Measurements from ENCODE around the gene SPON2. TPM values are rescaled to one million over a fixed set of nuclear protein-coding genes. Genes with fewer than 3 reads are reported as not detected.

Gene SPON2
- total RNA-seq, 1 donor from 2014 or later: 2.1 TPM

DNA sequence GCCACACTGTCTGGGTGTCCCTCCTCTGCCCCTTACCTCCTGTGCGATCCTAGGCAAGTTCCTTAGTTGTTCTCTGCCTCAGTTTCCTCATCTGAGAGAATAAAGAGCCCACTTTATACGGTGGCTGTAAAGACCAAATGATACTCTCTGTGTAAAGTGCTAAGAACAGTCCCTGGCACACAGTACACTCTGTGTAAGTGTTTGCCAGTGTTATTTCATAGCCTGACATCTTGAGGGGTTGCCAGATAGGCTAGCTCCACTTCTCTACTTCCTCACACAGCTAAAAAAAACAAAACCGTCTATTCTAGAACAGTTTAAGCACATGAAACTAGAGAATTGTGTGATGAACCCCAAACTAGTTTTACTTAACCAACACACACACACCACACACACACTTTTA is 17.1 kb downstream of the SPON2 start:
- DNase-seq (ENCODE audit: low spot score): no peak
- no peak overlapping the region for H2AFZ ChIP-seq (replicated peaks)
- peaks cover 77% of the 10 kb centered on the region for H3K27me3 ChIP-seq
- peaks cover 10% of the 10 kb centered on the region for H3K27me3 Mint-ChIP-seq (ENCODE audit: insufficient read depth, low read depth)
- TF ChIP-seq, protein P1, sequence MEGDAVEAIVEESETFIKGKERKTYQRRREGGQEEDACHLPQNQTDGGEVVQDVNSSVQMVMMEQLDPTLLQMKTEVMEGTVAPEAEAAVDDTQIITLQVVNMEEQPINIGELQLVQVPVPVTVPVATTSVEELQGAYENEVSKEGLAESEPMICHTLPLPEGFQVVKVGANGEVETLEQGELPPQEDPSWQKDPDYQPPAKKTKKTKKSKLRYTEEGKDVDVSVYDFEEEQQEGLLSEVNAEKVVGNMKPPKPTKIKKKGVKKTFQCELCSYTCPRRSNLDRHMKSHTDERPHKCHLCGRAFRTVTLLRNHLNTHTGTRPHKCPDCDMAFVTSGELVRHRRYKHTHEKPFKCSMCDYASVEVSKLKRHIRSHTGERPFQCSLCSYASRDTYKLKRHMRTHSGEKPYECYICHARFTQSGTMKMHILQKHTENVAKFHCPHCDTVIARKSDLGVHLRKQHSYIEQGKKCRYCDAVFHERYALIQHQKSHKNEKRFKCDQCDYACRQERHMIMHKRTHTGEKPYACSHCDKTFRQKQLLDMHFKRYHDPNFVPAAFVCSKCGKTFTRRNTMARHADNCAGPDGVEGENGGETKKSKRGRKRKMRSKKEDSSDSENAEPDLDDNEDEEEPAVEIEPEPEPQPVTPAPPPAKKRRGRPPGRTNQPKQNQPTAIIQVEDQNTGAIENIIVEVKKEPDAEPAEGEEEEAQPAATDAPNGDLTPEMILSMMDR (IDR thresholded peaks at IDR 0.05): no peak
- no peak for TF ChIP-seq EZH2phosphoT487 (IDR thresholded peaks at IDR 0.05)
- TF ChIP-seq EZH2 (IDR thresholded peaks at IDR 0.05): no peak
- no peak overlapping the region for H3K4me2 ChIP-seq
- no peaks in the 10 kb centered on the region for H3K36me3 ChIP-seq
- H3K36me3 Mint-ChIP-seq: no peaks in the 10 kb centered on the region
- no peak overlapping the region for H3K4me3 ChIP-seq
- no peak overlapping the region for H3K9ac ChIP-seq
- no peaks in the 10 kb centered on the region for H3F3A ChIP-seq (ENCODE audit: low read depth)
- no peaks in the 10 kb centered on the region for H3K9me3 ChIP-seq (ENCODE audit: low read depth)
- no peaks in the 10 kb centered on the region for H3K4me1 ChIP-seq
- H3K4me1 Mint-ChIP-seq: no peaks in the 10 kb centered on the region
- H3K4me3 Mint-ChIP-seq: no peak overlapping the region
- H3K27ac Mint-ChIP-seq: no peak overlapping the region
- H4K20me1 ChIP-seq (ENCODE audit: low read depth): no peaks in the 10 kb centered on the region
- H3K9me3 Mint-ChIP-seq: peaks cover 10% of the 10 kb centered on the region
- H3K27ac ChIP-seq: no peak overlapping the region
- H3K79me2 ChIP-seq (ENCODE audit: low read depth): no peaks in the 10 kb centered on the region

DNA sequence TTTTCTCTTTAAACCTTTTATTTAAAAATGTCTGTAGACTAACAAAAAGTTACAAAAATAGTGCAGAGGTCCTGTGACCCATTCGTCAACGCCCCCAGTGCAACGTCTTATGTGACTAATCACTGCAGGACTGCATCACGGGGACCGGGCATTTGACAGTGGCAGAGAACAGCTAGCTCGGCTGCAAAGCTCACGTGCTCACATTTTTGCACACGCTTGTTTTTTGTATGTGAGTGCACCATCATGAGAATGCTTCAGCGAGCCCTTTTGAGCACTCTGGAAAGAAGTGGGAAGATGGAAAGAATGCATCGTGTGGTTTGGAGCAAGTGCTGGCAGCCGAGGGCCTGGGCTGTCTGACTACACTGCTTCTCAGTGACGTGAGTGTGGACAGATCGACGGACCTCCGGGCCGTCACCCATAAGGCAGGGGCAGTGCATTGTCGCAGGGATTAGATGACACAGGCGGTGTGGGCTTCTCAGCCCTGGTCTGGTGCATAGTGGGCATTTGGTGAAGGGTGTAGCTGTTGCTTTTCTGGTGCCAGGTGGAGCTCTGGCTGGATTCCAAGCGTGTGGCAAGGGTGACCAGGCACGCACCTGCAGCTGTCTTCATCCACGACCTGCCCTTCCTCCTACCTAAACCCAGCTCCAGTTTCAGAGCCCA is 17.7 kb downstream of the SPON2 start:
- H4K20me1 ChIP-seq (ENCODE audit: low read depth): no peaks in the 10 kb centered on the region
- TF ChIP-seq EZH2phosphoT487 (IDR thresholded peaks at IDR 0.05) (no peak), EZH2 (IDR thresholded peaks at IDR 0.05) (no peak)
- TF ChIP-seq, protein P1 (IDR thresholded peaks at IDR 0.05): no peak
- Mint-ChIP-seq H3K36me3 (no peaks in the 10 kb centered on the region), H3K27ac (no peak overlapping the region), H3K9me3 (peaks cover 10% of the 10 kb centered on the region), H3K4me3 (no peak overlapping the region), H3K4me1 (no peaks in the 10 kb centered on the region), H3K27me3 (ENCODE audit: insufficient read depth, low read depth) (peaks cover 10% of the 10 kb centered on the region)
- no peak overlapping the region for H3K4me3 ChIP-seq
- no peaks in the 10 kb centered on the region for H3F3A ChIP-seq (ENCODE audit: low read depth)
- H3K4me2 ChIP-seq: no peak overlapping the region
- DNase-seq (ENCODE audit: low spot score): no peak
- H3K9ac ChIP-seq: no peak overlapping the region
- no peaks in the 10 kb centered on the region for H3K36me3 ChIP-seq
- peaks cover 70% of the 10 kb centered on the region for H3K27me3 ChIP-seq
- no peak overlapping the region for H2AFZ ChIP-seq (replicated peaks)
- H3K79me2 ChIP-seq (ENCODE audit: low read depth): no peaks in the 10 kb centered on the region
- H3K9me3 ChIP-seq (ENCODE audit: low read depth): no peaks in the 10 kb centered on the region
- no peak overlapping the region for H3K27ac ChIP-seq
- H3K4me1 ChIP-seq: no peaks in the 10 kb centered on the region

DNA sequence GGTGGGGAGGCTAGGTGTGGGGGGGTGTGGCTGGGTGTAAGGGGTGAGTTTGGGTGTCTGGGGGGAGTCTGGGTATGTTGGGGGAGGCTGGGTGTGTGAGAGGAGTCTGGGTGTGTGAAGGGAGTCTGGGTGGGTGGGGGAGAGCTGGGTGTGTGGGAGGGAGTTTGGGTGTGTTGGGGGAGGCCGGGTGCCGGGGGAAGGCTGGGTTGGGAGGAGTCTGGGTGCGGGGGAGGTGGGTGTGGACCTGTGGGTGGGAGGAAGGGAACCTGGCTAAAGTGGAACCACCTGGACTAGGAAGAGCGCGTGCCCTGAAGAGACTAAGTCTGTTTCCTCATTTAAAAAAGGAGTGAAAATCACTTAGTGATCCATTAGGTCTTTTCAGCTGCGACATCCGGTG is 18.3 kb downstream of the SPON2 start:
- no peaks in the 10 kb centered on the region for H3K9me3 ChIP-seq (ENCODE audit: low read depth)
- no peaks in the 10 kb centered on the region for H4K20me1 ChIP-seq (ENCODE audit: low read depth)
- H3K4me1 ChIP-seq: no peaks in the 10 kb centered on the region
- H2AFZ ChIP-seq (replicated peaks): no peak overlapping the region
- H3K27me3 ChIP-seq: peaks cover 66% of the 10 kb centered on the region
- H3K36me3 ChIP-seq: no peaks in the 10 kb centered on the region
- H3K9ac ChIP-seq: no peak overlapping the region
- H3K4me2 ChIP-seq: no peak overlapping the region
- Mint-ChIP-seq H3K36me3 (no peaks in the 10 kb centered on the region), H3K4me1 (no peaks in the 10 kb centered on the region), H3K4me3 (no peak overlapping the region), H3K27me3 (ENCODE audit: insufficient read depth, low read depth) (peaks cover 10% of the 10 kb centered on the region), H3K27ac (no peak overlapping the region), H3K9me3 (peaks cover 10% of the 10 kb centered on the region)
- no peaks in the 10 kb centered on the region for H3F3A ChIP-seq (ENCODE audit: low read depth)
- TF ChIP-seq EZH2phosphoT487 (IDR thresholded peaks at IDR 0.05) (no peak), EZH2 (IDR thresholded peaks at IDR 0.05) (no peak)
- TF ChIP-seq, protein P1 (IDR thresholded peaks at IDR 0.05): no peak
- H3K4me3 ChIP-seq: no peak overlapping the region
- no peak overlapping the region for H3K27ac ChIP-seq
- H3K79me2 ChIP-seq (ENCODE audit: low read depth): no peaks in the 10 kb centered on the region
- no peak for DNase-seq (ENCODE audit: low spot score)

Data from neural progenitor cell (in vitro differentiated cells).